Panc1 (cell line): ENCODE data around the gene FOXF2. TPM values are rescaled to one million over a fixed set of nuclear protein-coding genes. Genes with fewer than 3 reads are reported as not detected.

Experiments used
- microRNA-seq: library from miRNA; unstranded; fragments of <30 nt; microRNA quantifications from one replicate; pipeline ENCODE4 v1.1.0, GENCODE V29; 2020; ENCODE audit not compliant: unreplicated experiment
- total RNA-seq: library from RNA; stranded (reverse); gene quantifications from one replicate; pipeline ENCODE4 v1.2.1, GENCODE V29; 2021; ENCODE audit not compliant: unreplicated experiment

FOXF2 gene
- total RNA-seq, 1 experiment from 2014 or later: 12.7 TPM

Small RNAs within 50 kb of the gene (microRNA-seq; reads per million reads assigned to microRNA genes)
- 21.9 reads per million, percentile 39 among the genes with 10 or more reads in this experiment for gene MIR6720

Other genes with a start within 250 kb of the FOXF2 start
- 11.7 TPM for gene FOXQ1, start 77.5 kb upstream of the FOXF2 start, total RNA-seq
- 6.7 TPM for gene FOXC1, start 220.3 kb downstream of the FOXF2 start, total RNA-seq